ENCODE results near the gene A4GNT. TPM values are rescaled to one million over a fixed set of nuclear protein-coding genes. Genes with fewer than 3 reads are reported as not detected.
"Not testable (repeated sequence)": the region's sequence is repeated elsewhere in the genome, so short reads cannot be mapped to it uniquely, and the experiment has no call there.

The A4GNT gene
- total RNA-seq, 1 donor from 2014 or later = not detected

GRCh38 chr3:138119423-138119766, 12.8 kb downstream of the A4GNT start:
- no peak for DNase-seq (ENCODE audit: low read depth, low spot score)

GRCh38 chr3:138118612-138119422, 13.4 kb downstream of the A4GNT start:
- DNase-seq (ENCODE audit: low read depth, low spot score) = peak; percentile 40

GRCh38 chr3:138114988-138115971, 16.9 kb downstream of the A4GNT start, which contains the start of gene DZIP1L:
Gene DZIP1L (minus strand): TSS chr3:138115608. CDS start chr3:138103971, 11,637 bp downstream.
- no peak for DNase-seq (ENCODE audit: low read depth, low spot score)

GRCh38 chr3:138114431-138114918, 17.7 kb downstream of the A4GNT start:
- no peak for DNase-seq (ENCODE audit: low read depth, low spot score)

GRCh38 chr3:138113326-138113725, 18.9 kb downstream of the A4GNT start:
- DNase-seq (ENCODE audit: low read depth, low spot score) = no peak

- no peak for DNase-seq (ENCODE audit: low read depth, low spot score)
Measured at GRCh38 chr3:138112362-138112761, 19.8 kb downstream of the A4GNT start.

- DNase-seq (ENCODE audit: low read depth, low spot score) = no peak
Measured at GRCh38 chr3:138105598-138105997, 26.6 kb downstream of the A4GNT start.

GRCh38 chr3:138103466-138103865, 28.7 kb downstream of the A4GNT start:
- DNase-seq (ENCODE audit: low read depth, low spot score) = no peak

GRCh38 chr3:138101351-138101940, 30.7 kb downstream of the A4GNT start:
- DNase-seq (ENCODE audit: low read depth, low spot score) = not testable (repeated sequence)

- no peak for DNase-seq (ENCODE audit: low read depth, low spot score)
Measured at GRCh38 chr3:138099417-138099816, 32.8 kb downstream of the A4GNT start.

- DNase-seq (ENCODE audit: low read depth, low spot score) = no peak
Measured at GRCh38 chr3:138097192-138098172, 34.7 kb downstream of the A4GNT start.

GRCh38 chr3:138093721-138094120, 38.5 kb downstream of the A4GNT start:
- DNase-seq (ENCODE audit: low read depth, low spot score) = no peak

GRCh38 chr3:138092023-138092422, 40.2 kb downstream of the A4GNT start:
- no peak for DNase-seq (ENCODE audit: low read depth, low spot score)

GRCh38 chr3:138089091-138089490, 43.1 kb downstream of the A4GNT start:
- no peak for DNase-seq (ENCODE audit: low read depth, low spot score)

- DNase-seq (ENCODE audit: low read depth, low spot score) = not testable (repeated sequence)
Measured at GRCh38 chr3:138085745-138086144, 46.4 kb downstream of the A4GNT start.

- no peak for DNase-seq (ENCODE audit: low read depth, low spot score)
Measured at GRCh38 chr3:138084196-138084595, 48.0 kb downstream of the A4GNT start.

GRCh38 chr3:138082992-138083386, 49.2 kb downstream of the A4GNT start:
- DNase-seq (ENCODE audit: low read depth, low spot score) = no peak

GRCh38 chr3:138082085-138082991, 49.9 kb downstream of the A4GNT start:
- no peak for DNase-seq (ENCODE audit: low read depth, low spot score)

- no peak for DNase-seq (ENCODE audit: low read depth, low spot score)
Measured at GRCh38 chr3:138081371-138082084, 50.7 kb downstream of the A4GNT start.

All from pulmonary artery endothelial cell (primary cell).